ENCODE measurements around the gene GLIS1.

DNA sequence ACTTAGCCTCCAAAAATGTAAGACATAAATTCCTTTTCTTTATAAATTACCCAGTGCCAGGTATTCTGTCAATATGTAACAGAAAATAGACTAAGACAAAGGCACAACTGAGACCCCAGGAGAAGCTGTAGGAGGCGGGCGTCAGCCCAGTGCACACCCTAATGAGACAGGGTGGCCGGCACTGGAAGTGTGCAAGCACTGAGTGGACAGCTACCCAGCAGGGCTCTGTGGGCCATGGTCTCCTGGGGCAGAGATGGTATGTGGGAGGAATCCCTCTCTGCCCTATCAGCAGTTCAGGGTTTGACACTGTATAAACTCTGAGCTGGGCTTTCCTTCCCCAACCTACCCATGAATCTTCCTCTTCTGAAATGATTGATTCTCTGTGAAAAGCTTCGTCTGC lies 139.5 kb downstream of the GLIS1 start:
- TF ChIP-seq, protein P1, sequence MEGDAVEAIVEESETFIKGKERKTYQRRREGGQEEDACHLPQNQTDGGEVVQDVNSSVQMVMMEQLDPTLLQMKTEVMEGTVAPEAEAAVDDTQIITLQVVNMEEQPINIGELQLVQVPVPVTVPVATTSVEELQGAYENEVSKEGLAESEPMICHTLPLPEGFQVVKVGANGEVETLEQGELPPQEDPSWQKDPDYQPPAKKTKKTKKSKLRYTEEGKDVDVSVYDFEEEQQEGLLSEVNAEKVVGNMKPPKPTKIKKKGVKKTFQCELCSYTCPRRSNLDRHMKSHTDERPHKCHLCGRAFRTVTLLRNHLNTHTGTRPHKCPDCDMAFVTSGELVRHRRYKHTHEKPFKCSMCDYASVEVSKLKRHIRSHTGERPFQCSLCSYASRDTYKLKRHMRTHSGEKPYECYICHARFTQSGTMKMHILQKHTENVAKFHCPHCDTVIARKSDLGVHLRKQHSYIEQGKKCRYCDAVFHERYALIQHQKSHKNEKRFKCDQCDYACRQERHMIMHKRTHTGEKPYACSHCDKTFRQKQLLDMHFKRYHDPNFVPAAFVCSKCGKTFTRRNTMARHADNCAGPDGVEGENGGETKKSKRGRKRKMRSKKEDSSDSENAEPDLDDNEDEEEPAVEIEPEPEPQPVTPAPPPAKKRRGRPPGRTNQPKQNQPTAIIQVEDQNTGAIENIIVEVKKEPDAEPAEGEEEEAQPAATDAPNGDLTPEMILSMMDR (IDR thresholded peaks at IDR 0.05): no peak
- no peak for TF ChIP-seq POLR2A (IDR thresholded peaks at IDR 0.05)

Data from heart left ventricle (tissue), 13 donors.